NCI-H82 treated with DMSO at 0.1 percent for 48 hours (cell line): ENCODE measurements around the gene PLAAT2.
"Not testable (repeated sequence)": the region's sequence is repeated elsewhere in the genome, so short reads cannot be mapped to it uniquely, and the experiment has no call there.

Source experiments
- DNase-seq: peaks from one replicate; lab custom pipeline; 2025; ENCODE audit not compliant: unreplicated experiment; lab: John Stamatoyannopoulos, UW

PLAAT2 gene

GRCh38 chr11:63581224-63581623, 18.0 kb upstream of the PLAAT2 start:
- DNase-seq = not testable (repeated sequence)

DNA sequence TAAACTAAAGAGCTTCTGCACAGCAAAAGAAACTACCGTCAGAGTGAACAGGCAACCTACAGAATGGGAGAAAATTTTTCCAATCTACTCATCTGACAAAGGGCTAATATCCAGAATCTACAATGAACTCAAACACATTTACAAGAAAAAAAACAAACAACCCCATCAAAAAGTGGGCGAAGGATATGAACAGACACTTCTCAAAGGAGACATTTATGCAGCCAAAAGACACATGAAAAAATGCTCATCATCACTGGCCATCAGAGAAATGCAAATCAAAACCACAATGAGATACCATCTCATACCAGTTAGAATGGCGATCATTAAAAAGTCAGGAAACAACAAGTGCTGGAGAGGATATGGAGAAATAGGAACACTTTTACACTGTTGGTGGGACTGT, 15.7 kb upstream of the PLAAT2 start:
- DNase-seq = not testable (repeated sequence)

DNA sequence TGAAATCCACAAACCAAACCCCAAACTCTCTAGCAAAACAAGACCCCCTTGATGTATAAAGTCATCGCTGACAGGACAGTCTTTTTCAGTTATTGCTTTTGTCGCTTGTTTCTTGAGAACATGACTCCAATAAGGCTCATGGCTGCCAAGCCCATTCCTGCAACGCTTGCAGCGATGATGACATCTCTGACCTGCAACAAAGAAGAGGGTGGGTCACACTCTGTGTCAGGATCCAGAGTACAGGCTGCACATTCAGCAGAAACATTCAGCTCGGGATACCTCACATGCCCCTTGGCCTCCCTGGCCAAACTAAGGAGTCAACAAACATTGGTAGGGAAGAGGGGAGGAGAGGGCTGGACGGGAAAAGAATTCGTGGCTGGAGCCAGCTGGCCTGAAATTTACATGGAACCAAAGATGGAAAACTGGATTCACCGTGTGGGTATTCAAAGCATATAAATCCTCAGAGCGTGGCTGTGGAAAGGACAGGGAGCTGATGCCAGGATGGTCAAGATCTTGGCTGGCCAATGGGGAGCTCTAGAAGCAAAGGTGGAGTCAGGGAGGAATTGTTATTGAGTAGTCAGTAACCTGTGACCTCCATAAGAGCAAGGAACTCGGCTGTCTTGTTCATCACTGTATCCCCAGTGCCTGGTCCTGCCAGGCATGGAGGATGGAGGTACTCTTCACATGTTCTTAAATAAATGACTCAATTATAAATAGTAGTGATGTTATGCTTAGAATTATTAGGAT, 11.8 kb upstream of the PLAAT2 start:
- no peak for DNase-seq

DNA sequence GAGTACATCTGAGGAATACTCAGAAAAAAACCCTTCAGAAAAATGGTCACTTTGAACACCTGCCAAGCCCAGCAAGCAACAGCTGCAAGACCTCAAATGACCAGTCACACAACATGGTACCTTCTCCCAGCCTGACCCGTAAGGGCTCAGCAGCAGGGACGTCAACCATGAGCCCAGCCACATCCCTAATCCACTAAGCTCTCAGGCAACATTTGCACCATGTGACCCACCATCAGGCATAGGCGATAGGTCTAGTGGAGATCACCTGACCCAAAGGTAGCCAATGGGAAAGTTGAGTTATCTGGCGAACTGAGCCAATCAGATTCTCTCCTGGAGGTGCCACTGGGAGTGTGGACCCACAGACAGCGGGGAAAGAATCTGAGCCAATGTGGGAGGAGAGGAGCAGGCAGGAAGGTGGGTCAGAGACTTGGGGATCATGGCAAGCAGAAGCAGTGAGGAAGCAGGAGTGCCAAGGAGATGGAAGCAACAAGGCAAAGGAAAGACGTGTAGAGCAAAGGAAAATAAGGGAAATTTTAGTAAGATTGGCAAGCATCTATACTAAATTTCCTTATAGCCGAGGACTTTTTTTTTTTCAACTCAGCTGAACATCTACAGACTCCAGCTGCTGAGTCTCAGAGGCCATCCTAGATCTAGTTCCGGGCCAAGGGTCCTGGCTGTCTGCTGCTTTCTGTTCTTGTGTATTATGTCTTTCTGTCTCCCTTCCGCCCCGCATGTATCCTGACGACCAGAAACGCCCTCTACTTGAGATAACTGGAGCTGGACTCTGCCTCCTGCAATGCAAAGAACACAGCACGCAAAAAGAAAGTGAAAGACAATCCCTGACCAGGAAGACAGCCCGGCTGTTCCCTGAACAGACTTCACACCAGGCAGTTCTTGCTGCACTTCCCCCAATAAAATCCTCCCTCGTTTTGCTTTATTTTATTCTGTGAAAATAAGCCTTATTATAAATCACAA, 11.0 kb upstream of the PLAAT2 start:
- no peak for DNase-seq

- no peak for DNase-seq
These were observed 9.0 kb upstream of the PLAAT2 start for GRCh38 chr11:63572026-63572688.

- no peak for DNase-seq
These were observed 6.4 kb upstream of the PLAAT2 start for GRCh38 chr11:63569570-63569969.

DNA sequence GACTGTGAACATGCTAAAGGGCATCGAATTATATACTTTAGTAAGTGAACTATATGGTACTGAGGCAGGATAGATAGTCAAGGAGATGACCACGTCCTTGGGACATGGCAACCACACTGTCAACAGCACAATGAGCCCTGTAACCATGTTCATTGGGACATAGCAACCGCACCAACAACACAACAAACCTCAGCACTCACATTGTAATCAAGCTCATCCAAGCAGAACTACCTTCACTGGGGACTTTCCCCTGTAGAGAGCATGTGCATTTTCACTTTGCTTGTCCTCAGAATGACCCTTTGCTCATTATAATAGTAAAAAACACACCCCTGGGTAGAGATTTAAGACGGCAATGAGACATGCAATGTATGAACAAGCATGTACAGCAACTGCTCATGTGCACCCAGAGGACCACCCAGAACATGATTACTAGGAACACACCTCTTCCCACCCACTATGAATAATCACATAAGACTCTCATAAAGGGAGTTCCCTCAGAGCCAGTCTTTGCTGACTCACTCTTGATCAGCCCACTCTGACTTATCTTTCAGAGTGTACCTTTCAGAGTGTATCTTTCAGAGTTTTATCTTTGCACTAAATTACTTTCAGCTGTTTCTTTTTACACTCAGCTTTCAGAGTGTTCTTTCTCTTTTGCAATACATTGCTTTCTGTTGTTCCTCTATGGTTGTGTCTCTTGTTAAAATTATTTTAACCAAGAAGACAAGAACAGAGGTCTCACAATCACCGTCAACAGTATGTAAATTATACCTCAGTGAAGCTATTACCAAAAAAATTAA, 4.1 kb upstream of the PLAAT2 start:
- no peak for DNase-seq

DNA sequence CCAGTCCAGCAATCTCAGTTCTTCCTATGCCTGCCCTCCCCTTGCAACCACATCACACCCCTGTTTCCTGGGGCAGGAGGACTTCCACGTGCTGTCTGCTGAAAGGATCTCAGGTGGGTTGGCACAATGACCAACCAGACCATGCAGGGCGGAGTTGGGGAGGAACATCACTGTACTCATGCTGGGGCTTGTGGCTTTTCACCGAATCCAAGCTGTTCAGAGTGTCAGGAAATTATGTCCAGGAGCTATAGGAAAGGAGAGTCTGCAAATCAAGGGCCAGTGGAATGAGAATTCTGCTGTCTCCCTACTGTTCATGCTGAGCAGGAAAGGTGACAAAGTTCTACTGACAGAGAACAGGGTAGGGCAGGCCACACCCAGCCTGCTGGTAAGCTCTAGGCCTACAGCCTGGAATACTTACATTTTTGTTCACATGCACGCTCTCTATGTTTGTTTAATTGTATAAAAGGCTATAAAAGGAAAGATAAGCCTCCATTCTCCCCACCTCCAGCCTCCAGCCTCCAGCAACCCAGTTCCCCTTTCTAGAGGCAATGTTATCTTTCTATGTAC, 1.7 kb upstream of the PLAAT2 start:
- no peak for DNase-seq

DNA sequence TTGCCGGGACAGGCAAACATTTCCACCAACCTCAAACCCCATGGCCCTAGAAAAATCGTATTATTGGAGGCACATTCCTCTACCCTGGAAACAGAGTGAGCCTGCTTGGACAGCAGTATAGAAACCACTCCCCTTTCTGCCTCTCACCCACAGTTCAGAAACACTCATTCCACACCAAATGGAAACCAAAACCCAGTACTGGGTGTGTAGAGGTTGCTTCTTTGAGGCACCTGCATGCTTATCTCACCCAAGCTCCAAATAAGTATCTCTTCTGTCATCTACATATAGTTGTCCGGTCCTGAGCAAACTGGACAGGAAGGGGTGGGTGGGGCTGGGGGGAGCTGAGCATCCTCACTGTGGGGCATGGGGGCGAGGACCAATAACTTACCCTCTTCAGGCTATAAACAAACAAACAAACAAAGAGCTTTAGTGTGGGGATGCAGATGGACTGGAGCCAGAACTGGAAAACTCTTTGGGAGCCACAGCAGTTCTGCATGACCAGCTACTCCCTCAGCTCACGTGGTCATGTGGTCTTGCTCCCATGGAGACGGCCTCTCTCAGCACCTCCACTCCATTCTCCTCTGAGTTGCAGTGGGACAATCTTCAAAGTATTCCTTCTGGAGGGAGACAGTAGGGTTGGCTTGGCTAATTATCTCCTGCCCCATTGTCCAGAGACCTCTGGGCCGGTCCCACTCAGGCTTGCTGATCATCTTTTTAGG, 1.0 kb upstream of the PLAAT2 start:
- no peak for DNase-seq

GRCh38 chr11:63560506-63561180, 2.5 kb downstream of the PLAAT2 start:
- no peak for DNase-seq

- DNase-seq = no peak
These were observed 4.6 kb downstream of the PLAAT2 start for GRCh38 chr11:63558459-63559157.

GRCh38 chr11:63557570-63557969, 5.6 kb downstream of the PLAAT2 start:
- no peak for DNase-seq

GRCh38 chr11:63556404-63557013, 6.7 kb downstream of the PLAAT2 start:
- no peak for DNase-seq

GRCh38 chr11:63554877-63555223, 8.3 kb downstream of the PLAAT2 start:
- DNase-seq = no peak

- no peak for DNase-seq
These were observed 9.4 kb downstream of the PLAAT2 start for GRCh38 chr11:63553759-63554158.

- no peak for DNase-seq
These were observed 10.3 kb downstream of the PLAAT2 start for GRCh38 chr11:63552921-63553320.

- DNase-seq = no peak
These were observed 11.3 kb downstream of the PLAAT2 start for GRCh38 chr11:63551889-63552266.
